HEK293 (cell line): ENCODE measurements around the gene UBR1.

ENCODE experiments used
- CTCF ChIA-PET: fragments of 350-600 bp; formaldehyde crosslinking; extraction: SDS; loops from one replicate; lab custom pipeline; 2021; ENCODE audit warnings: antibody characterized with exemption; lab: Yijun Ruan, JAX
- POLR2A ChIA-PET: fragments of 300-600 bp; formaldehyde crosslinking; extraction: SDS; loops from one replicate; lab custom pipeline; 2020; ENCODE audit warnings: antibody characterized with exemption, inconsistent platforms; lab: Yijun Ruan, JAX
- H3K27ac ChIP-seq: fragments of 200-500 bp; sonication (Bioruptor generic); 2 replicates; pipeline ENCODE4 v1.5.1; 2014; ENCODE audit warnings: low read depth, low read length, control low read depth, inconsistent platforms; ENCODE audit errors: extremely low read depth
- H3K36me3 ChIP-seq, 2 experiments: fragments of 200-500 bp in 1 of 2; sonication (Bioruptor generic) in 1 of 2; 1 replicate in 1 of 2; 2 replicates in 1 of 2; pipeline ENCODE4 v1.5.1; 2014 to 2017; ENCODE audit warnings: inconsistent platforms in 2 of 2, low read length in 2 of 2; ENCODE audit not compliant: control insufficient read depth in 2 of 2, insufficient read depth in 1 of 2
- H3K4me1 ChIP-seq: fragments of 200-500 bp; sonication (Bioruptor generic); 2 replicates; pipeline ENCODE4 v1.5.1; 2014; ENCODE audit warnings: mild to moderate bottlenecking, low read length, inconsistent platforms; ENCODE audit not compliant: control insufficient read depth, insufficient read depth
- H3K4me3 ChIP-seq: 2 replicates; pipeline ENCODE4 v1.5.1; 2011; ENCODE audit warnings: low read depth, mild to moderate bottlenecking, control low read depth, low read length, moderate library complexity
- H3K9me3 ChIP-seq: fragments of 200-500 bp; sonication (Bioruptor generic); 2 replicates; pipeline ENCODE4 v1.5.1; 2014; ENCODE audit warnings: low read depth, low read length, inconsistent platforms; ENCODE audit not compliant: control insufficient read depth, insufficient read depth
- BCL6B ChIP-seq: fragments of 450-650 bp; formaldehyde crosslinking; IDR thresholded peaks from 2 replicates; pipeline ENCODE4 v1.5.1; 2017; ENCODE audit warnings: missing biosample characterization, missing genetic modification characterization
- EGR2 ChIP-seq: fragments of 450-650 bp; formaldehyde crosslinking; IDR thresholded peaks from 2 replicates; pipeline ENCODE4 v1.5.1; 2016; ENCODE audit warnings: low read depth, missing biosample characterization, missing genetic modification characterization
- ELK4 ChIP-seq: IDR thresholded peaks from 2 replicates; pipeline ENCODE4 v1.6.1; 2011; ENCODE audit warnings: mild to moderate bottlenecking, low read depth, low read length, borderline replicate concordance
- GLIS1 ChIP-seq: fragments of 450-650 bp; formaldehyde crosslinking; IDR thresholded peaks from 2 replicates; pipeline ENCODE4 v1.5.1; 2016; ENCODE audit warnings: missing biosample characterization, missing genetic modification characterization
- SETDB1 ChIP-seq: IDR thresholded peaks from one replicate; pipeline ENCODE4 v1.6.1; 2017; ENCODE audit warnings: mild to moderate bottlenecking, low read length, moderate library complexity, mixed read lengths; ENCODE audit not compliant: insufficient read length
- SP7 ChIP-seq: fragments of 450-650 bp; formaldehyde crosslinking; IDR thresholded peaks from 2 replicates; pipeline ENCODE4 v1.5.1; 2016; ENCODE audit warnings: missing biosample characterization, missing genetic modification characterization
- WT1 ChIP-seq: fragments of 450-650 bp; formaldehyde crosslinking; IDR thresholded peaks from 2 replicates; pipeline ENCODE4 v1.5.1; 2016; ENCODE audit warnings: missing biosample characterization, missing genetic modification characterization
- ZBTB20 ChIP-seq: fragments of 450-650 bp; formaldehyde crosslinking; IDR thresholded peaks from 2 replicates; pipeline ENCODE4 v1.5.1; 2016; ENCODE audit warnings: missing biosample characterization, missing genetic modification characterization
- ZIC2 ChIP-seq: fragments of 450-650 bp; formaldehyde crosslinking; IDR thresholded peaks from 2 replicates; pipeline ENCODE4 v1.5.1; 2016; ENCODE audit warnings: missing biosample characterization, missing genetic modification characterization
- ZNF112 ChIP-seq: fragments of 450-650 bp; formaldehyde crosslinking; IDR thresholded peaks from 2 replicates; pipeline ENCODE4 v1.5.0; 2017; ENCODE audit warnings: missing biosample characterization, missing genetic modification characterization
- ZNF18 ChIP-seq: fragments of 450-650 bp; formaldehyde crosslinking; IDR thresholded peaks from 2 replicates; pipeline ENCODE4 v1.5.1; 2016; ENCODE audit warnings: missing biosample characterization, missing genetic modification characterization
- ZNF184 ChIP-seq: fragments of 450-650 bp; IDR thresholded peaks from 2 replicates; pipeline ENCODE4 v1.5.1; 2018; ENCODE audit warnings: missing biosample characterization, mild to moderate bottlenecking, missing genetic modification characterization
- ZNF366 ChIP-seq: fragments of 450-650 bp; formaldehyde crosslinking; conservative IDR thresholded peaks from 2 replicates; pipeline ENCODE4 v1.5.1; 2016; ENCODE audit warnings: missing biosample characterization, missing genetic modification characterization
- ZNF404 ChIP-seq: fragments of 450-650 bp; formaldehyde crosslinking; IDR thresholded peaks from 2 replicates; pipeline ENCODE4 v1.5.1; 2017; ENCODE audit warnings: missing biosample characterization, missing genetic modification characterization
- ZNF416 ChIP-seq: fragments of 450-650 bp; formaldehyde crosslinking; IDR thresholded peaks from 2 replicates; pipeline ENCODE4 v1.5.1; 2016; ENCODE audit warnings: missing biosample characterization, missing genetic modification characterization
- ZNF426 ChIP-seq: fragments of 450-650 bp; formaldehyde crosslinking; IDR thresholded peaks from 2 replicates; pipeline ENCODE4 v1.5.1; 2017; ENCODE audit warnings: missing biosample characterization, missing genetic modification characterization, mild to moderate bottlenecking, inconsistent platforms, moderate library complexity
- ZNF433 ChIP-seq: fragments of 450-650 bp; formaldehyde crosslinking; IDR thresholded peaks from 2 replicates; pipeline ENCODE4 v1.5.1; 2016; ENCODE audit warnings: missing biosample characterization, missing genetic modification characterization, low read depth
- ZNF529 ChIP-seq: fragments of 450-650 bp; formaldehyde crosslinking; IDR thresholded peaks from 2 replicates; pipeline ENCODE4 v1.5.1; 2017; ENCODE audit warnings: missing genetic modification characterization, missing biosample characterization; ENCODE audit not compliant: insufficient replicate concordance
- ZNF560 ChIP-seq: fragments of 450-650 bp; formaldehyde crosslinking; IDR thresholded peaks from 2 replicates; pipeline ENCODE4 v1.5.1; 2017; ENCODE audit warnings: missing biosample characterization, missing genetic modification characterization, borderline replicate concordance
- ZNF561 ChIP-seq: fragments of 450-650 bp; IDR thresholded peaks from 2 replicates; pipeline ENCODE4 v1.5.1; 2018; ENCODE audit warnings: missing biosample characterization, missing genetic modification characterization, borderline replicate concordance
- ZNF610 ChIP-seq: fragments of 450-650 bp; formaldehyde crosslinking; IDR thresholded peaks from 2 replicates; pipeline ENCODE4 v1.5.1; 2016; ENCODE audit warnings: missing biosample characterization, missing genetic modification characterization, borderline replicate concordance
- ZNF623 ChIP-seq: fragments of 450-650 bp; formaldehyde crosslinking; IDR thresholded peaks from 2 replicates; pipeline ENCODE4 v1.5.1; 2016; ENCODE audit warnings: missing biosample characterization, missing genetic modification characterization
- ZNF664 ChIP-seq: fragments of 450-650 bp; formaldehyde crosslinking; IDR thresholded peaks from 2 replicates; pipeline ENCODE4 v1.5.1; 2016; ENCODE audit warnings: missing biosample characterization, missing genetic modification characterization
- ZNF677 ChIP-seq: fragments of 450-650 bp; IDR thresholded peaks from 2 replicates; pipeline ENCODE4 v1.5.0; 2018; ENCODE audit warnings: missing biosample characterization, mild to moderate bottlenecking, missing genetic modification characterization, moderate library complexity
- ZNF76 ChIP-seq: fragments of 450-650 bp; formaldehyde crosslinking; IDR thresholded peaks from 2 replicates; pipeline ENCODE4; 2016; ENCODE audit warnings: low read depth, missing biosample characterization, missing genetic modification characterization, borderline replicate concordance
- ZSCAN4 ChIP-seq: fragments of 450-650 bp; formaldehyde crosslinking; IDR thresholded peaks from 2 replicates; pipeline ENCODE4 v1.5.1; 2017; ENCODE audit warnings: missing biosample characterization, missing genetic modification characterization

Gene UBR1

GRCh38 chr15:43102187-43102586 lies 3.7 kb downstream of the UBR1 start:
- H3K27ac ChIP-seq = no peak overlapping the region
- no peaks in the 10 kb centered on the region for H3K9me3 ChIP-seq
- H3K4me1 ChIP-seq = no peaks in the 10 kb centered on the region
- POLR2A ChIA-PET = interaction anchor here (0.6 kb wide), 1 partner anchor 20 kb away, joined by 5 read pairs; no protein-coding TSS in a partner anchor
- TF ChIP-seq ZSCAN4 (tag by site-specific recombination) (no peak), SETDB1 (no peak), ZNF76 (tag by site-specific recombination) (no peak), GLIS1 (no peak), ZNF416 (tag by site-specific recombination) (no peak), ZNF677 (tag by site-specific recombination) (no peak), ZNF112 (tag by site-specific recombination) (no peak), ZNF664 (tag by site-specific recombination) (no peak), SP7 (tag by site-specific recombination) (no peak), ZNF18 (tag by site-specific recombination) (no peak)
- H3K4me3 ChIP-seq = no peak overlapping the region
- peaks cover 7 to 43% of the 10 kb centered on the region in 2 experiments; a peak in 2 of 3 replicates for H3K36me3 ChIP-seq
- CTCF ChIA-PET = no interaction called here

GRCh38 chr15:43100971-43101370 lies 4.9 kb downstream of the UBR1 start:
- Histone ChIP-seq H3K9me3 (no peaks in the 10 kb centered on the region), H3K4me1 (no peaks in the 10 kb centered on the region), H3K4me3 (no peak overlapping the region), H3K27ac (no peak overlapping the region), H3K36me3 (peaks cover 7 to 44% of the 10 kb centered on the region in 2 experiments; a peak in 2 of 3 replicates)
- POLR2A ChIA-PET = no interaction called here
- CTCF ChIA-PET = no interaction called here
- no peak for TF ChIP-seq EGR2 (tag by site-specific recombination)
- no peak for TF ChIP-seq ZNF561 (tag by site-specific recombination)
- no peak for TF ChIP-seq ZBTB20 (tag by site-specific recombination)
- no peak for TF ChIP-seq ZNF426

- peaks cover 7 to 42% of the 10 kb centered on the region in 2 experiments; a peak in 2 of 3 replicates for H3K36me3 ChIP-seq
- no peaks in the 10 kb centered on the region for H3K9me3 ChIP-seq
- ChIA-PET POLR2A (interaction anchor here (0.6 kb wide), 1 partner anchor 86 kb away, joined by 3 read pairs; the partner anchor contains the start of gene CCNDBP1), CTCF (no interaction called here)
- no peak overlapping the region for H3K27ac ChIP-seq
- H3K4me1 ChIP-seq = no peaks in the 10 kb centered on the region
- no peak overlapping the region for H3K4me3 ChIP-seq
- TF ChIP-seq ZNF404 (tag by site-specific recombination) (no peak), ZNF610 (tag by site-specific recombination) (no peak), ZNF366 (tag by site-specific recombination) (no peak), ZNF529 (no peak), ZNF184 (tag by site-specific recombination) (no peak), ZNF433 (tag by site-specific recombination) (no peak), BCL6B (tag by site-specific recombination) (no peak), ZNF623 (no peak), ELK4 (no peak), WT1 (no peak), ZNF560 (no peak), ZIC2 (tag by site-specific recombination) (no peak)
Observed at GRCh38 chr15:43099105-43099845, 6.6 kb downstream of the UBR1 start.
